HG02642 (cell line): ENCODE results near the gene C1orf198.
"Not testable (repeated sequence)": the region's sequence is repeated elsewhere in the genome, so short reads cannot be mapped to it uniquely, and the experiment has no call there.

ENCODE experiments used
- ATAC-seq: cut with Tn5 transposase; IDR thresholded peaks from one replicate; pipeline ENCODE4 v1.9.1; 2021; ENCODE audit warnings: mild to moderate bottlenecking; ENCODE audit not compliant: unreplicated experiment, poor library complexity

C1orf198 gene

DNA sequence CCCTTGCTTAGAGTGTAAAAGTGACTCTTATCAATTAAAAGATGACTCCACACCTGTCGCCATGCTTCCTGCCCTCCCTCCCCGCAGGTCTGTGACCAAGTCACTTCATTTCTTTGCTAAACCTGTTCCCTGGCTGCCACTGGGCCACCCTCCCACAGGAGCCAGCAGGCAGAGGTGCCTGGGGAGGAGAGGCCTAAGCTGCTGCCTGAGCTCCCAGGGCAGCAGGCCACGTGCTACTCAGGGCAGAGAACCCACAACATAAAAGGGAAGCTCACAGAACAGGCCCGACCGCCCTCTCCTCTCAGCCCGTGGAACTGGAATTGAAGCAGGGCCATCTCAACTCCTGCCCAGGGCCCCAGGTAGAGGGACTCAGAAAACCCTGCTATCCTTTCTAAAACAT, 4.9 kb downstream of the C1orf198 start:
- ATAC-seq: no peak

DNA sequence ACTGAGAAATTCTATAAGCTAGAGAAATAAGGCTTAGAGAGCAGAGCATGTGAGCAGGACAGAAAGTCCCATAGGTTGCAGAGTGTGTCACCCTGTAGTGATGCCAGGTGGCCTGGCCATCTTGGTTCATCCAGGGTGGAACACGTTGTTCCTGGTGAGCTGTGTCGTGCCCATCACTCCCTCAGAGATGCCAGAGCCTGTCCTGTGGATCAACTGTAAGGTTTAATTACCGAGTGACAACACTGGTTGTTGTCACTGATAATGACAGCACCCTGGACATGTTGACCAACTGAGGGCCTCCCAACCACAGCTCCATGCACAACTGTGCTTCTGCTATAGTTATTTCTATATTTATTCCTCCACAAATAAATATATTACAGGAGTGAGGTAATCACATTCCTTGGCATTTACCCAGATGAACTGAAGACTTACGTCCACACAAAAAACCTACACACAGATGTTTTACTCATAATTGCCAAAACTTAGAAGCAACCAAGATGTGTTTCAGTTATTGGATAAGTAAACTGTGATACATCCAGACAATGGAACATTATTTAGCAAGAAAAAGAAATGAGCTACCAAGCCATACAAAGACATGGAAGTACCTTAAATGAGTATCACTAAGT, 6.2 kb downstream of the C1orf198 start:
- no peak for ATAC-seq

DNA sequence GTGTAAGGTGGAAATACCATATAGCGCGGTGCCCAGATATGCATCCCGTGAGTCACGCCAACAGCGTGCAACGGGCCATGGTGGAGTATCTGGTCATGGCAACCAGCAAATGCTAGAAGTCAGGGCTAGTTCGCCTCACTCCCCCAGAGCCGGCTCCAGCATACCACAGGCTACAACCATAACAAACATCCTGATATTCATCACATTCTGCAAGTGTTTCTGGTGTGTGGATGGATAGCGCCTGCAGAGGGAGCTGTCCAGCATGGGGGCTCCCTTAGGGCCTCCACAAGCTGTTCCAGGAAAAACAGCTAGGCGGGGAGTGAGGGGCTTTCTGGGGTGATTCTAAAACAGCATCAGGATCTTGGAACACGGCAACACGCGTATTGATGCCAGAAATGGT, 6.8 kb downstream of the C1orf198 start:
- ATAC-seq: no peak

DNA sequence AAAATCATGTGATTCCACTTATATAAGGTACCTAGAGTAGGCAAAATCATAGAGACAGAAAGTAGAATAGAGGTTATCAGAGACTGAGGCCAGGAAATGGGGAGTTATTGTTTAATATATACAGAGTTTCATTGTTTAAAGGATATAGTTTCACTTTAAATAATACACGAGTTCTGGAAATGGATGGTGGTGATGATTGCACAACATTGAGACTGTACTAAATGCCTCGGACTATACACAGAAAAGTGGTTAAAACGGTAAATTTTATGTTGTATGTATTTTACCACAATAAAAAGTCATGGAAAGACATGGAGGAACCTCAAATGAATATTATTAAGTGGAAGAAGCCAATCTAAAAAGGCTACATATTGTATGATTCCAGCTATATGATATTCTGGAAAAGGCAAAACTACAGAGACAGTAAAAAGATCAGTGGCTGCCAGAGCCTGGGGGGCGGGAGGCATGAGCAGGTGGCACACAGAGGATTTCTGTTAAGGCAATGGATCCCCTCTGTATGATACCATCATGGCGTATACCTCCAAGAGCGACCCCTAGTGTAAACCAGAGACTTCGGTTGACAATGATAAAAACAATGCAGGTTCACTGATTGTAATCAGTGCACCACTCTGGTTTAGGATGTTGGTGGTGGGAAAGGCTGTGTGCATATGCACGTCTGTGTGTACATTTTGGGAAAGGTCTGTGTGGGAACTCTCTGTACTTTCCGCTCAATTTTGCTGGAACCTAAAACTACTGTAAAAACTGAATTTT, 7.5 kb downstream of the C1orf198 start:
- ATAC-seq: no peak

DNA sequence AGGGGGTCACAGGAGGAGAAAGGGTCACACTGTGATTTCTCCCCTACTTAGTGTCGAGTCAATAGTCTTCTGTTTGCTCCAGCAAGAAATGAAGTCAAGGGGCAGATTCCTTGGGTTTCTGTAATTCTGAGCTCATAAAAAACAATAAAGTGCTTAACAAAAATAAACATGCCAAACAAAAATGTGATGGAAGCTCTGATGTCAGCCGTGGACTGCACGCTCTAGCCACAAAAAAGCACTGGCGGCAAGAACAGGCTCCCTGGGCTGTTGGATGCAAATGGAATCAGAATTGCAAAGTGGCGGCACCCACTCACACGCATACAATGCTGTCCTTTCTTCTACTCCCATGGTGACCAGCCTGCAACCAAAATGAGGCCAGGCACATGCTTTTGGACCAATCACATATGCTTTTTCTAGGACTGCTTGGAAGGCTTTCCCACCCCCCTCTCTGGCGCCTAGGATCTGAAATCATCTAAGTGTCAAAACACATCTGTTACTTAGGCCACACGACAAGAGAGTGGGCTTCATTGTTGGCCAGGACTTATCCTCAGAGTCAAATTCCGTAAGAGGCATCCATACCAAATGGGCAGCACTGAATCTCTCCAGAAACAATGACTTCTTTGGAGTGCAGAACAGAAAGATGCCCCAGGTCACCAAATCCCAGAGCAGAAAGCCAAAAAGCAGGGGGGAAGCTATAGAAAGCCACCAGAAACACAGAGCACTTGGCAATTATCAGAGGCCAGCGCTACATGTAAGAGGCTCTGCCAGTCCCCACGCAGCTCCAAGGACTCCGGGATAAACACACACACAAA, 9.2 kb downstream of the C1orf198 start:
- no peak for ATAC-seq

DNA sequence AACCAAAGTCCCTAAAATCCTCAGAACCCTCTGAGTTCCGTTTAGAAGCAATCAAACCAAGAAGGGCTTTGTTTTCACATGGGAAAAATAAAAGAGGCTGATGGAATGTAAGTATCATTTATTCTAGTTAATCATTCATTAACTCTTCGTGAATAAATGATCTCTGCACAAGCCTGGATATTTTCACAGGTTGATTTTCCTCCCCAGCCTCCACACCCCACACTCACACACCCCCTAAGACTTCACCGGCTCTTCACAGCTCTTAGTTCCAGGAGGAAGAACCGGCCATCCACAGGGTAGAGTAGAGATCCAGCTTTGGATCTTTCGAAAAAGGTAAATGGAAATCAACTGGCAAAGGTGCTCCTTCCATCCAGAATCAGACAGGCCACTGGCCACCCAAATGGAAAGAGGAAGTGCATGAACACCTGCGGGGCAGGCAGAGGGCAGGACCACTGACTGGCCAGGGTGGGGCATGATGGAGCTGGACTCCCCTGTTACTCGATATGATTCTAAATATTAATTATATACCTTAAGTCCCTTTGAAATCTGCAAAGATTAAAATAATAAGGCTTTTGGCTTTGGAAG, 10.0 kb downstream of the C1orf198 start:
- no peak for ATAC-seq

DNA sequence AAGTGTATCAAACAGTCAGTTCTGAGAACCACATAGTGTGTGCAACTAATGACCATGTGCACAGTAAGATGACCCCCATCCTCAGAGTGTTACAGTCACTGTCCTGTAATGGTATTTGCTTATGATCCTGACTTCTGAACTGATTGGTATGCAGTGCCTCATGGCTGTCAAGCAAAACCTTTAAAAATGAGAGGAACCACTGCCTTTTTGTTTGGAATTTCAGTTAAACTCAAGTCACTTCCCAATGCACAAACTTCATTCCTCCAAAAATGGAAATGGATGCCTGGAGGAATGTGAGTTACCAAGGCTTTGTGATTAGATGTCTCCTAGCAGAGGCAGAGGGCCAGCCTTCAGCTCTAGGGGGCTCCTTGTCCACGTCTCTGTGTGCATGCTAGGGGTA, 10.5 kb downstream of the C1orf198 start:
- ATAC-seq: no peak

DNA sequence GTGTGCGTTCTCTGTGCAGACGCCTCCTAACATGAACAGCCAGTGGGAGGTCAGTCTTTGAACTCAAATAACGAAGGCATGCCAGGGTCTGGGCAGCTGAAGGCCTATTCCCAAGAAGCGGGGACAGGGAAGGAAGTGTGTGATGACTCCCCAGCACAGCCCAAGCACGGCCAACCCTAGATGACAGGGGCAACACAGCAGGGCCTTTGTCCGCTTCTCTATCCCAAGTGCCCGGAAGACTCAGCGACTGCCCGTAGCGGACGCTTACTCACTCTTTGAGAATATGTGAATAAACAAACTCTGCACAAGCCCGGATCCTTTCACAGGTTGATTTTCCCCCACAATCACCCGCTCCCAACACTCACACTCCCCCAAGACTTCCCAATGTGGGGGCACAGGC, 11.2 kb downstream of the C1orf198 start:
- ATAC-seq: no peak

DNA sequence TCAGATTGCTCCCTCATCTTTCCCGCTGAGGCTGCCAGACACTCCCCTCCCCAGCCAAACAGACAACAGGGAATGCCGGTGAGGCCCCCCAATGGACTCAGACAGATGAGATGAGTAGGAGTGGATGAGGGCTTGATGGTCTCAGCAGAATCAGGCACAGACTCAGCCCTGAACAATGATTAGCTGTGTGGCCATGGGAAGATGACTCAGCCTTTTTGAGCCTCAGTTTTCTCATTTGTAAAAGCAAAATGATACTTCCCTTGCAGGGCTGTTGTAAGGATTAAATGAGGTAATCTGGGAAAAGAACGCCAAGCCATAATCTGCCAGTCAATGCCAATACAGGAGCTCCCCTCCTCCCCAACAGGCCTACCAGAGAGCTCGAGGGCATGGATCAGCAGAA, 12.4 kb downstream of the C1orf198 start:
- no peak for ATAC-seq

DNA sequence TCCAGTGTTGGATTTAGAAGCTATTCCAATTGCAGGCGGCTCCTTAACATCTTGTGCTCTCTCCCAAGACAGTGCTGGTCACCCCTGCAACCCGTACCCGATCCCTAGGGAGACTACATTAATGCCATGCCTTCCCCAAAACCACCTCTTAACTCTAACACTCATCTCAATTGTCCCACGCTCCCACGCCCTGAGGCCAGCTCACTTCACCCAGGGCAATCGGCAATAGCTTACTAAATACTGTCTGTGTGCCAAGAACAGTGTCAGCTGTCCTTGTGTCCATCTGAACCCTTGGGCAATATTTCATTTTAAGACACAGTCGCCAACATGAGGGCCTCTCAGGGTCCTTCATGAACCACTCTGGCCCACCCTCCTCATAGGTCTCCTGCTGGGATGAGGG, 13.9 kb downstream of the C1orf198 start:
- ATAC-seq: no peak

DNA sequence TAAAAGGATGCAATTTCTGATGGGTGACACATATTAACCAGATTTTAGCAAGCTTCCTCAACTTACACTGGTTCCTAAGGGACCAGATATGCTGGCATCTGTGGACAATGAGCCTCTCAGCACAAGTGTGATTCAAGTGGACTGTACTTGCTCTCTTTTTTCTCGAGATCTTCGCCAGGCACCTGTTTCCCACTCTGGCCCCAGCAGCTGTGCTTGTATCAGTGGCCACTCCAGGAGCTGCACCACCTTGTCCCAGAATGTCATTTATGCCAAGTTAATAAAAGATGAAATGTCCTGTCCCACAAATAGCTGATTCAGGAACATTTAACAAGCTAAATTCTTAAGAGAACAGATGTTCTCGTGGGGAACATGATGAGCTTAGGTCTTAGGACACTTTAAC, 14.6 kb downstream of the C1orf198 start:
- ATAC-seq: no peak

DNA sequence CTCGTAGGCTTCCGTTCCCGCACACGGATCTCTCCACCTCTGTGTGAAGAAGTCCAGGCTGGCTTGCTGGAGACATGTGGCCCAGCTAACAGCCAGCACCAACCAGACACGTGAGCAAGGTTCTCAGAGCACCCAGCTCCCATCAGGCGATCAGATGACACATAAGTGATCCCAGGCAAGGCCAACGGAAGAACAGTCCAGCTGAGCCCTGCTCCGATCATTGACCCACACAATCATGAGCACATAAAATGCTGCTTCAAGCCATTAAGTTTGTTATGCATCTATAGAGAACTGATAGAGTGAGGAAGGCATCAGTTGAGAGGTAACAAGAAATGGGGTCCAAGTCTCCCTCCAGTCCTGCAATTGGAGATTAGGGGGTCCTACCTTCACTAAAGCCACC, 15.4 kb downstream of the C1orf198 start:
- ATAC-seq: no peak

DNA sequence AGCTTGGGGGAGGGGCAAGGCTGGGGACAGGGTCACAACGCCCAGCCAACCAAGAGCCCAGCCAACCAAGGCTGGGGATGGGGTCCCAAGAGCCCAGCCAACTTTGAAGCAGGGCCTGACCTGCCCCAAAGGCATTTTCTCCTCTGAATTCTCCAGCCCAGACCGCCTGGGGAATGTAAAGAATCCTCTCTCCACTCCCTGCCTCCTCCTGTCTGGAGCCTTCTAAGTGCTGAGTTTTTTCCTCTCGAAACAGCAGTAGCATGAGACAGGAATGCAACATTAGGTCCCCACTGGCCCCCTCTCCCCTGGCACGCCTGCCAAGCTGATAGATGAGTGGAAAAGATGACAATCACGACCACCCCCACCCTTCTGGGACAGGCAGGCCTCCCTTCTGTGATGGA, 17.0 kb downstream of the C1orf198 start:
- ATAC-seq: no peak

DNA sequence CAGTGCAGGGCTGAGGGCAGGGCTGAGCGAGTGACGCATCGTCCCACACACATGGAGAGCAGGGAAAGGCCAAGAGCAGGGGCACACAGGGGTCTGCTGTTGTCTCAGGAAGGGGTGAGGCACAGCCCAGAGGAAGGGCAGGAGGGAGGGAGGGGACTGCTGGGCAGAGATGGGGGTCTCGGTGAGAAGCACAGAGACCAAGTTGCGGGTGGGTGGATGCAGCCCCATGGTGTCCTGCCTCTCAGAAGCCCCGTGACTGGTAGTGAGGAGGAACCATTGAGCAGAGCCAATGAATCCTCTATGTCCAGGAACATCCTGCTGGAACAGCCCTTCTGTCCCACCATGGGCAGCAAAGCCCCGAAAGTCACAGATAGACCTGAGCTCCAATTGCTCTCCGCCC, 17.8 kb downstream of the C1orf198 start:
- ATAC-seq: no peak

DNA sequence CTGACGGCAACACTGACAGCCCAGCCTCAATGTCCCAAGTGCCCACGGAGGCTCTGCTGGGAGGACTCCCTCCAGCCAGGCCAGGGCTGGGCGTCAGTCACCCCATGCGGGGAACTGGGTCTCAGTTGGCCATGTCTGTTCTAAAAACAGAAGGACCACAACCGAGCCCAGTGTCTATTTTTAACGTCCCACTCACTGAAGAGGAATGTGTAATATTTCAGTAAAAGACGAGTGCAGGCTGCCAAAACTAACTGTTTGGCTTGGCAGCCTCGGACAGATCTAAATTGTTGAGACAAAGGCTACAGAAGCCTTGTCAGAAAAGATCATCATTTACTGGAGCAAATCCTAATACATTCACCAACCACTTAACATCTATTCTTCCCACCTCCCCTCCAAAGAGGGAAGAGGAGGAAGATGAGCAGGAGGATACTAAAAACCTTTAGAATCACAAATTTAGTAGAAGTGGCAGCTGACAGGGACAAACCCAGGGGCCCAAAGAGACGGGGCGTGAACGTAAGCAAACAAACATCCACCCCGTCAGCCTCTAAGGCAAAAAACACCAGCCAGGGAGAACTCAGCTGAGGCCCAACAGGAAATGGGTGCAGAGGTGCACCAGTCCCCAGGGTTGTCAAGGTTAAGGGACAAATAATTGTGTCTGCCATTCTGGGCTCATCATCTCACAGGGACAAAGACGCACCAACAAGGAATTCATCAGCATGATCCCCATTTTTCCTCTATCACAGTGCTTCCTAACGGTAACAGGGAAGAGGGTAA, 18.7 kb downstream of the C1orf198 start:
- no peak for ATAC-seq

DNA sequence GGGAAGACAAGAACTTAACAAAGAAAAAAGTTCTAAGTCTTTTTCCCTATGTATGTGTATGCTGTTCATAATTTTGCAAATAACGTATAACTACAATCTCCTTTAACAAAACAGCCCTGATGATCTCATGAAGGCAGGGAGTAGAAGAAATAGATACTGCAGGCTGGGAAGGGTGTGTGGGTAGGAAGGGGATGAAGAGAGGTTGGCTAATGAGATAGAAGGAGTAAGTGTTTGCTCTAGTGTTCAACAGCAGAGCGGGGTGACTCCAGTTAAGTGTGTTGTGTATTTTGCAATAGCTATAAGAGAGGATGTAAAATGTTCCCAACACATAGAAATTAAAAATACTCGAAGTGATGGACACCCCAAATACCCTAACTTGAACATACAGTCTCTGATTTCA, 20.1 kb downstream of the C1orf198 start:
- ATAC-seq: no peak

DNA sequence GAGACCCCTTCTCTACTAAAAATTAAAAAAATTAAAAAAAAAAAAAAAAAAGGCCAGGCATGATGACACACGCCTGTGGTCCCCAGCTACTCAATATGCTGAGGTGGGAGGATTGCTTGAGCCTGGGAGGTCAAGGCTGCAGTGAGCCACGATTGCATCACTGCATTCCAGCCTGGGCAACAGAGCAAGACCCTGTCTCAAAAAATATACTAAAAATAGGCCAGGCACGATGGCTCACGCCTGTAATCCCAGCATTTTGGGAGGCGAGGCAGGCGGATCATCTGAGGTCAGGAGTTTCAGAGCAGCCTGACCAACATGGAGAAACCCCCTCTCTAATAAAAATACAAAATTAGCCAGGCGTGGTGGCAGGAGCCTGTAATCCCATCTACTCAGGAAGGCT, 23.1 kb downstream of the C1orf198 start:
- ATAC-seq: not testable (repeated sequence)

DNA sequence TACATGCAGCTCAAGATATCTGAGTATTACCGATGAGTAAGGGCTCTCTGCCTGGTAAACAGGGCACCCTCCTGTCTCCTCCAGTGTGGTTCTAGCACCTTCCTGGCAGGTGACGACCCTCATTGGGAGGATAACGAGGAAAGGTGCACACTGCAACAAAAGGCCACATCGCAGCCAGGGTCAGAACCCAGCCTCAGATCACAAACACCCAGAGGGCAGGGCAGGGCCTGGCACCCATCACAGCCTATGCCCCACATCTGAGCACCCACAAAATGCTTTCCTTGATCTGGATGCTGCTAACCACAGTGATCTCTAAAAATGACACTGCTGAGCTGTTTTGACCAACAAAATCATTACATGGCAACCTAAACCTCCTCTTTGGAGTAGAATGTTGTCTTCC, 23.8 kb downstream of the C1orf198 start:
- ATAC-seq: no peak

DNA sequence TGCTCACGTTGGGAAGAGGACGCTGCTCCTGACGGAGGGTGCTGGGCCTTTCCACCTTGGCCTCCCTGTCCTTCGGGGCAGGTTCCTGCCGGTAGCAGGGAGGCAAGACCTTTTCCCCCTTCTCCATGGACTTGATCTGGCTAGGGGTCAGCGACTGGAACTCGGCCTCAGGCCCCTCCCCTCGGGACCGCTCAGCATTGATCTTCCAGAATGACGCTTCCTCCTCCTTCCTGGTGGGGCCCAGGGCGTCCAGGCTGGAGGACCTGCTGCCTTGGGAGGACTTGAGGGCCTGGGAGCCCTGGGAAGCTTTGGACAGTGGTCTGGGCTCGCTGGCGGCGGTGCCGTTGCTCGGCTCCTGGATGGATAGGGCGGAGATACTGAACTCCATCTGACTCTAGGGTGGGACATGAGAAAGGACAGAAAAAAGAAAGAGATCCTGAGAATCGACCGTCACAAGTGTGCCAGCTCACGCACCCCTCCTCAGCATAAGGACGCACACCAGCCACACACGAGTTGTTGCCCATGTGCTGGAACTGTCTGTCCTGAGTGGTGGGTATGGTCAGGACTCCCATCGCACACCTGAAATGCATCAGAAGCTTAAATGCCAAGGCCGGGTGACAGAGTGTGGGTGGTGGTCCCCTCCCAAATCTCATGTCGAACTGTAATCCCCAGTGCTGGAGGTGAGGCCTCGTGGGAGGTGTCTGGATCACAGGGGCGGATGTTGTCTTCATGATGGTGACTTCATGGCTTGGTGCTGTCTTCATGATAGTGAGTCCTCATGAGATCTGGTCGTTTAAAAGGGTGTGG, 24.6 kb downstream of the C1orf198 start:
- ATAC-seq: no peak
